A673 (cell line): ENCODE measurements around the gene ETS2. TPM values are rescaled to one million over a fixed set of nuclear protein-coding genes. Genes with fewer than 3 reads are reported as not detected.

Experiments
- BruUV-seq: library from RNA; stranded (reverse); fragments of 400-500 nt; replicated peaks from 2 replicates; lab custom pipeline; 2021; lab: Mats Ljungman, UMichigan
- CTCF ChIA-PET: fragments of 300-600 bp; sonication (Branson Sonifier 250); formaldehyde crosslinking; loops from one replicate; lab custom pipeline; 2022; ENCODE audit warnings: antibody characterized with exemption; lab: Charles Lee
- POLR2A ChIA-PET: fragments of 300-600 bp; sonication (Branson Sonifier 250); formaldehyde crosslinking; loops from one replicate; lab custom pipeline; 2022; ENCODE audit warnings: antibody characterized with exemption; ENCODE audit not compliant: low non-redundant PET; lab: Charles Lee
- DNase-seq: peaks from one replicate; pipeline ENCODE4 v3.0.0-alpha.2; 2015; ENCODE audit warnings: low spot score
- H3K27ac ChIP-seq: fragments of 200-600 bp; sonication (generic); 2 replicates; pipeline ENCODE4 v1.5.1; 2016; ENCODE audit warnings: mixed run types, low read depth, mild to moderate bottlenecking, mixed read lengths, antibody characterized with exemption, low read length; ENCODE audit not compliant: poor library complexity, severe bottlenecking
- H3K27me3 ChIP-seq: fragments of 200-600 bp; sonication (generic); replicated peaks from 2 replicates; pipeline ENCODE4 v1.6.1; 2017; ENCODE audit warnings: mixed run types, low read depth, mild to moderate bottlenecking, mixed read lengths, antibody characterized with exemption, low read length; ENCODE audit not compliant: insufficient read depth, poor library complexity
- H3K36me3 ChIP-seq: fragments of 200-600 bp; sonication (generic); 2 replicates; pipeline ENCODE4 v1.6.1; 2016; ENCODE audit warnings: mixed run types, mild to moderate bottlenecking, mixed read lengths, antibody characterized with exemption, low read length; ENCODE audit not compliant: insufficient read depth, poor library complexity, severe bottlenecking
- H3K4me1 ChIP-seq: fragments of 200-600 bp; sonication (generic); 2 replicates; pipeline ENCODE4 v1.6.1; 2017; ENCODE audit warnings: mixed run types, mild to moderate bottlenecking, mixed read lengths, antibody characterized with exemption, low read length; ENCODE audit not compliant: insufficient read depth, poor library complexity, severe bottlenecking
- H3K4me3 ChIP-seq: fragments of 200-600 bp; sonication (generic); 2 replicates; pipeline ENCODE4 v1.5.1; 2016; ENCODE audit warnings: low read depth, mixed run types, mild to moderate bottlenecking, mixed read lengths, low read length; ENCODE audit not compliant: poor library complexity, severe bottlenecking
- H3K9me3 ChIP-seq: fragments of 200-600 bp; sonication (generic); 2 replicates; pipeline ENCODE4 v1.6.1; 2016; ENCODE audit warnings: mixed run types, low read depth, mild to moderate bottlenecking, mixed read lengths, antibody characterized with exemption, low read length; ENCODE audit not compliant: poor library complexity, severe bottlenecking
- CTCF ChIP-seq: fragments of 300-800, 200-600 bp; sonication (generic); conservative IDR thresholded peaks from 2 replicates; pipeline ENCODE4 v1.5.1; 2017; ENCODE audit warnings: low read depth, mild to moderate bottlenecking, antibody characterized with exemption, low read length, moderate library complexity, mixed read lengths
- EZH2 ChIP-seq: fragments of 200-600 bp; sonication (generic); IDR thresholded peaks from 2 replicates; pipeline ENCODE4 v1.6.1; 2017; ENCODE audit warnings: borderline replicate concordance, low read depth, mild to moderate bottlenecking, mixed read lengths, antibody characterized with exemption, low read length; ENCODE audit not compliant: poor library complexity, severe bottlenecking
- intact Hi-C: fragments of 100-400 bp; cut with micrococcal nuclease; formaldehyde crosslinking; loops from one replicate; pipeline ENCODE4 v1.10.0; 2022; ENCODE audit not compliant: unreplicated experiment
- total RNA-seq: library from RNA; stranded (reverse); gene quantifications from 2 replicates; pipeline ENCODE4 v1.2.3, GENCODE V29; 2021

Gene ETS2
- total RNA-seq, 1 experiment from 2014 or later, result 45.6 TPM

DNA sequence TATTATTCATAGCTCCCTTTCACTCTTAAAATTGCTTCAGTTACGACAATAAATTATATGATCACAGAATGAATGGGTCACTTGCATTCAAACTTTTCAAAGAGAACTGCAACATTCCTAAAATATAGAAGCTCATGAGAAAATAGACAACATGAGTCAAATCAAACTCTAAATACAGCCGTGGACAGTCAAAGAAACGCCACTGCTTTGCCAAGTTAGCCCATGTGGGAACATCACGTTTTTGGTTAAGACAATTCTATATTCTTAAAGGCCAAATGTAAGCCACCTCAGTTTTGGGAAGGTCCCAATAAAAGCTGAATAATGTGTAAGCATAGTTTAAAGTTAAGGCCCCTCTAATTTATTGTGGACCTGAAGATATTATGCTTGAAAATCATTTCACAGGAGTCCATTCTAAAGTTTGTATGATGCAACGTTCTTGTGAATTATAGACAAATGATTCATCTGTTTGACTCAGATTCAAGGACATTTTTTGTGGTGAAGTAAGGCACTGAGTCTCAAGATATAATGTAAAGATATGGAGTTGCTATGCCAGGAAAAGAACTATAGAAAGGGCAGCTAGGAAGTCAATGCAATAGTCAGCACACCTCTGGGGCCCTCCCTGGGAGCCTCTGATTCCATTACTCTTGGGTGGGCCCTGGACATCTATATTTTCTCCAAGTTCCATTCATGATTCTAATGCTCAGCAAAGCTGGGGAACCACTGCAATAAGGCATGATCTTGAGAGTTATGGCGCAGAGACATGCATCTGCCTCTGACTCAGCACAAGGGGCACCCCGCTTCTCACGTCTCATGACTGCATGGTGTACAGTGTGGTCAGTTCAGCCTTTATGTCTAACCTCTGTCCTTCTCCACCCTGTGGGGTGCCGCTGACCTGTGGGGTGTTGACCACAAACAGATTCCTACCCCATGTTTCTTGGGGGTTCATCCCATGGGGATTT lies 33.9 kb downstream of the ETS2 start:
- POLR2A ChIA-PET, result no interaction called here
- Histone ChIP-seq H3K27ac (no peak overlapping the region), H3K27me3 (no peaks in the 10 kb centered on the region), H3K4me1 (no peaks in the 10 kb centered on the region), H3K4me3 (no peak overlapping the region), H3K36me3 (no peaks in the 10 kb centered on the region), H3K9me3 (no peaks in the 10 kb centered on the region)
- no peak for DNase-seq
- no TSS peak for BruUV-seq
- CTCF ChIA-PET, result no interaction called here
- no peak for TF ChIP-seq EZH2
- TF ChIP-seq CTCF, result no peak
- intact Hi-C loops, result no loop called here

- DNase-seq, result no peak
- BruUV-seq, result no TSS peak
- ChIA-PET CTCF (no interaction called here), POLR2A (no interaction called here)
- intact Hi-C loops, result no loop called here
- no peaks in the 10 kb centered on the region for H3K36me3 ChIP-seq
- no peak overlapping the region for H3K27ac ChIP-seq
- H3K27me3 ChIP-seq, result no peaks in the 10 kb centered on the region
- no peaks in the 10 kb centered on the region for H3K4me1 ChIP-seq
- H3K4me3 ChIP-seq, result no peak overlapping the region
- H3K9me3 ChIP-seq, result no peaks in the 10 kb centered on the region
- no peak for TF ChIP-seq EZH2
Measured at GRCh38 chr21:38840456-38841300, 34.9 kb downstream of the ETS2 start.

DNA sequence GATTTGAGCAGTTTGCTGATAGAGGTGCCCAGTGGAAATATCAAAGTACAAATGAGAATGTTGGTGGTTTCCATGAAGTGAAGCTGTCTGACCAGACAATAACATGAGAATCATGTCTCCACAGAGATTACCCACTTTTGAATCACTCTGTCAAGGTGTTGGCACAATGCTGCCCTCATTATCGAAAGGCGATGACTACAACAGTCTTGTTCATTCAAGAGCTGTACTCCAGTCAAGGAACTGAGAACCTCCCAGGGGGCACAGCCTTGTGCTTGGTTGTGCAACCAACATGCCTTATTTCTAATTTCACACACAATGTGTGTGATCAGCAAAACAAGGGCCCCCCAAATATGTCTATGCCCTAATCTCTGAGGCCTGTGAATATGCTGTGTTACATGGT lies 35.7 kb downstream of the ETS2 start:
- BruUV-seq, result no TSS peak
- POLR2A ChIA-PET, result no interaction called here
- CTCF ChIA-PET, result no interaction called here
- intact Hi-C loops, result no loop called here
- Histone ChIP-seq H3K4me3 (no peak overlapping the region), H3K36me3 (no peaks in the 10 kb centered on the region), H3K27ac (no peak overlapping the region), H3K27me3 (no peaks in the 10 kb centered on the region), H3K9me3 (no peaks in the 10 kb centered on the region), H3K4me1 (no peaks in the 10 kb centered on the region)
- DNase-seq, result no peak
- TF ChIP-seq CTCF (no peak), EZH2 (no peak)
